Measurements from ENCODE around the gene HACE1. TPM values are rescaled to one million over a fixed set of nuclear protein-coding genes. Genes with fewer than 3 reads are reported as not detected.
A peak's percentile ranks its signal among the peaks of the same experiment; 100 is the strongest.

Gene HACE1
- total and polyA plus RNA-seq, 3 experiments from 2014 or later: 8.3 to 10.6 (median 8.5) TPM

DNA sequence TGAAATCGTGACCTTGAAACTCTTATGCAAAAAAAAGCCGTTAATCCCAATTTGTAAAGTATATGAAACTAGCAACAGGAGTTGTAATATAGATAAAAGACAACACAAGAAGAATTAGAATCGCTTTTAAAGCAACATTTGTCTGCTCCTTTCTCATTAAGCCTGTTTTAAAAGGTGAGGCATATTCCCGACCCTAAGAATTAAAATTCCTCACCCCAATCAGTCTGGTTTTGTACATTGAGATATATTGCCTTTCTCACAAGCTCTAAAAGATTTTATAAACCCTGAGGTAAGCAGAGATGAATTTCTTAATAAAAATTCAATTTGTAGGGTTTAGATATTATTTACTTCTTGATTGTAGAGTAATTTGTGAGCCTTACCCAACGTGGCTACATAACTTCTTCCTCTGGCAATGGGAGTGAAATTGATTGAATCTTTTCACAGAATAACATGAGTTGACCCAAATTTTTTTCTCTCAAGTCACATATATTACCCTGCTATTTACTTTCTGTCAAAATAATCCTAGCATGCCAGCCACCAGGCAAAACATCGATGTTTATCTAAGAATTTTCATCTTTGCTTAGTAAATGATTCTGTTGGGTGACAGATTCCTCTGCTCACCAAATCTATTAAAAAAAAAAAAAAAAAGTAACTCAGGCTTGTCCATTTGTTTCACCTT is 173.7 kb downstream of the HACE1 start:
- Mint-ChIP-seq H3K4me3 (no peak overlapping the region), H3K4me1 (peaks cover 11 to 16% (median 15%) of the 10 kb centered on the region in 3 donors), H3K27ac (no peak overlapping the region), H3K9me3 (no peaks in the 10 kb centered on the region), H3K36me3 (no peaks in the 10 kb centered on the region), H3K27me3 (no peaks in the 10 kb centered on the region)
- ChIA-PET CTCF (no interaction called here), POLR2A (no interaction called here)
- Histone ChIP-seq H3K27me3 (ENCODE audit: insufficient read depth, low read length, poor library complexity, severe bottlenecking) (no peaks in the 10 kb centered on the region), H3K9me3 (ENCODE audit: low read length) (no peaks in the 10 kb centered on the region), H3K36me3 (ENCODE audit: insufficient read depth, low read length) (no peaks in the 10 kb centered on the region), H3K4me1 (ENCODE audit: insufficient read depth, low read length) (peaks cover 10% of the 10 kb centered on the region), H3K4me3 (ENCODE audit: low read length) (no peak overlapping the region), H3K27ac (ENCODE audit: low read depth, low read length) (no peak overlapping the region)
- no peak for DNase-seq

DNA sequence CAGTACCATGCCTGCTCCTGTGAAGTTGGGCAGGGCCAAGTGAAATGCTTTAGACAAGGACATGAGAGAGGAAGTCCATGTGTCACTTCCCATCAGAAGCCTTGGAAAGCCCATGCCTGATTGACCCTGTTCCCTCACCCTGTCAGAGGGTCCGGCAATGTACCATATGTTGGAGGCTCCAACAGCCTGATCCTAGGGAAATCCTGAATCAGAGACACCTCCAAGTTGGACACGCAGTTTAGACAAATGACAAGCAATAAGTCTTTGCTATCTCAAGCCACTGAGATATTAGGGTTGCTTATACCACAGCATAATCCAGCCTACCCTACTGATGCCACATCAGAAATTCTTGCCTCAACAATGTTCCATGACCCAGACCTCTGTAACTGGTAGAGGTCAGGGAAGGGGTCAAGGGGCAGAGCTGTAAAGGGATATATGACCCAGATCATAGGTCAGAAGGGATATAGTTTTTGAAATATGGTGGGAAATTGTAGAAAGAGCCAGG is 174.8 kb downstream of the HACE1 start:
- ChIA-PET CTCF (interaction anchor here (1.1 kb wide), 1 partner anchor 85 kb away, joined by 6 read pairs; no protein-coding TSS in a partner anchor), POLR2A (no interaction called here)
- Histone ChIP-seq H3K4me3 (ENCODE audit: low read length) (no peak overlapping the region), H3K36me3 (ENCODE audit: insufficient read depth, low read length) (no peaks in the 10 kb centered on the region), H3K9me3 (ENCODE audit: low read length) (no peaks in the 10 kb centered on the region), H3K27me3 (ENCODE audit: insufficient read depth, low read length, poor library complexity, severe bottlenecking) (no peaks in the 10 kb centered on the region), H3K27ac (ENCODE audit: low read depth, low read length) (no peak overlapping the region), H3K4me1 (ENCODE audit: insufficient read depth, low read length) (peaks cover 10% of the 10 kb centered on the region)
- Mint-ChIP-seq H3K9me3 (no peaks in the 10 kb centered on the region), H3K36me3 (no peaks in the 10 kb centered on the region), H3K27ac (no peak overlapping the region), H3K4me3 (no peak overlapping the region), H3K27me3 (no peaks in the 10 kb centered on the region), H3K4me1 (peaks cover 11 to 16% (median 15%) of the 10 kb centered on the region in 3 donors)
- no peak for DNase-seq

DNA sequence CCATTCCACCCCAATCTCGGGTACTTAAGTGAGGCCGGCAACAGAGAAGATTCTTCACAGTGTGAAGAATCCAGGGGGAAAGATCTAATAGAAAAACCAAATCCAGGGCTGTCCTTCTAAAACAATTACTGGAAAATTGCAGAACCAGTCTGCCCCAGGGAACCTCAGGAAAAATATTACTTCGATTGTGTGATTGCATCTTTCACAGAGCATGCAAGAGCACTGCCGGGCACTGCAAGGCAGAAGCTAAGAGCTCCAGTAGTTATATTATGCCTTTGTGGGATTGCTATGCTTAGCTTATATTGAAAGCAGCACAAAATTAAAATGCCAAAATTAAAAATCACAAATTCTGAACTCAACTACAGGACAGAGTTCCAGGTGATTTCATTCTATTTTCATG is 175.9 kb downstream of the HACE1 start:
- H3K36me3 Mint-ChIP-seq: peaks cover 0 to 3% (median 0%) of the 10 kb centered on the region in 3 donors
- POLR2A ChIA-PET: no interaction called here
- Histone ChIP-seq H3K27ac (ENCODE audit: low read depth, low read length) (no peak overlapping the region), H3K27me3 (ENCODE audit: insufficient read depth, low read length, poor library complexity, severe bottlenecking) (no peaks in the 10 kb centered on the region), H3K4me1 (ENCODE audit: insufficient read depth, low read length) (peaks cover 10% of the 10 kb centered on the region), H3K4me3 (ENCODE audit: low read length) (no peak overlapping the region), H3K36me3 (ENCODE audit: insufficient read depth, low read length) (no peaks in the 10 kb centered on the region), H3K9me3 (ENCODE audit: low read length) (no peaks in the 10 kb centered on the region)
- peaks cover 11 to 16% (median 15%) of the 10 kb centered on the region in 3 donors for H3K4me1 Mint-ChIP-seq
- no peak for DNase-seq
- H3K9me3 Mint-ChIP-seq: no peaks in the 10 kb centered on the region
- H3K27ac Mint-ChIP-seq: peak overlapping the region in 2 of 8 donors; percentile 42 to 61
- H3K4me3 Mint-ChIP-seq: no peak overlapping the region
- CTCF ChIA-PET: interaction anchor here (0.6 to 2.2 kb wide), 4 partner anchors 10 to 92 kb away, joined by 3 to 7 read pairs (median 6); no protein-coding TSS in a partner anchor
- no peaks in the 10 kb centered on the region for H3K27me3 Mint-ChIP-seq

DNA sequence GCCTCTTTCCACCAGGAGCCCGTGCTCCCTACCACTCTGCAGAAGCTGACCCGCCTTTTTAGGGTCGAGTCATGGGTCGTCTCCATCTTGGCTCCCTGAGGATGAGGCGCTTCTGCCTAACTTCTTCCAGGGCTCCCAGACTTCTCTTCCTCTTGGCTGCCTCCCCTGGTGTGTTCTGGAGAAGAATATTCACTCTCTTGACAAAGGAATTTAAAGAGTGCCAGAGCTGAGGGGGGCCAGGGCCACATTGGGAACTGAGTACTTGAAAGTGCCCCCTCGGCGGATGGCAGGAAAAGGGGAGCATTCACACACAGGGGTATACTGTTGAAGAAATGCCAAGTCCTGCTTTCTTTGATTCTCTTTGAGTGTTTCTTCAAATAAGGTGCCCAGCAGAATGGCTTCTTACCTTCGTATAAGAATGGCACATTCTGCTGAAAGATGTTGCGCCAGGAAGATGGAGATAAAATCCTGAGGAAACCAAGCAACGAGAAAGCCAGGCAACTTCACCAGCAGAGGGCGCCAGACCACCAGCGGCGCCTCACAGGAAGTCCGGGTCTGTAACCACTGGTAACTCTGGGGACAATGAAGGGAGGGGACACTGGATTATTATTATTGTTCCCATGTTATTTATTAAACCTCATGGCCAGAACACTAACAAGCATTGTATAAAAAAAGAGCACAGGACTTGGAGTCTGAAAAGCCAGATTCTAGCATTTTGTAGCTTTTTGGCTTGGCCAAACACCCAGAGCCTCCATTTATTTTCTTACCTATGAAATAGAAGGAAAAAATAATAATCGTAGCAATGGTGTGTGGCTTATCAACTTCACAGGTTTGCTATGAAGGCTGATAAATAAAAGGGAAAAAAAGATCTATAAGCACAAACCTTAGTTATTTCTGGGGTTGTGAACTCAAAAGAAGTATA is 176.7 kb downstream of the HACE1 start:
- Histone ChIP-seq H3K27me3 (ENCODE audit: insufficient read depth, low read length, poor library complexity, severe bottlenecking) (no peaks in the 10 kb centered on the region), H3K4me1 (ENCODE audit: insufficient read depth, low read length) (peaks cover 10% of the 10 kb centered on the region), H3K27ac (ENCODE audit: low read depth, low read length) (no peak overlapping the region), H3K4me3 (ENCODE audit: low read length) (no peak overlapping the region), H3K9me3 (ENCODE audit: low read length) (no peaks in the 10 kb centered on the region), H3K36me3 (ENCODE audit: insufficient read depth, low read length) (no peaks in the 10 kb centered on the region)
- DNase-seq: peak; percentile 44 to 73 (median 56)
- Mint-ChIP-seq H3K27me3 (no peaks in the 10 kb centered on the region), H3K27ac (no peak overlapping the region), H3K36me3 (peaks cover 0 to 3% (median 0%) of the 10 kb centered on the region in 3 donors), H3K4me1 (peaks cover 11 to 16% (median 15%) of the 10 kb centered on the region in 3 donors), H3K9me3 (no peaks in the 10 kb centered on the region), H3K4me3 (no peak overlapping the region)
- ChIA-PET CTCF (interaction anchor here (0.6 to 2.2 kb wide), 4 partner anchors 11 to 93 kb away, joined by 3 to 7 read pairs (median 4); no protein-coding TSS in a partner anchor), POLR2A (no interaction called here)

DNA sequence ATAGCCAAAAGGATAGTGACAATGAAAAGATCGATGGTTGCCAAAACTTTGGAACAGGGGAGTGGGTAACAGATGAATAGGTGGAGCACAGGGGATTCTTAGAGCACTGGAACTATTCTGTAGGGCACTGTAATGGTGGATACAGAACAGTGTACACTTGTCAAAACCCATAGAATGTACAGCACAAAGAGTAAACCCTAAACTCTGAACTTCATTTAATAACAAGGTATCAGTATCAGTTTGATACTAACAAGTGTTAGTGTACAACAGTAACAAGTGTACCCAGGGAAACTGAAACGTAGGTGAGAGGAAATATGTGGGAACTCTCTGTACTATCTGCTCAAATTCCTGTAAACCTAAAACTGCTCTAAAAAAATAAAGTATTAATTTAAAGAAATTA is 179.2 kb downstream of the HACE1 start:
- H3K4me1 Mint-ChIP-seq: peaks cover 11 to 16% (median 15%) of the 10 kb centered on the region in 3 donors
- Histone ChIP-seq H3K4me3 (ENCODE audit: low read length) (no peak overlapping the region), H3K27me3 (ENCODE audit: insufficient read depth, low read length, poor library complexity, severe bottlenecking) (no peaks in the 10 kb centered on the region), H3K4me1 (ENCODE audit: insufficient read depth, low read length) (peaks cover 10% of the 10 kb centered on the region), H3K27ac (ENCODE audit: low read depth, low read length) (no peak overlapping the region), H3K9me3 (ENCODE audit: low read length) (no peaks in the 10 kb centered on the region), H3K36me3 (ENCODE audit: insufficient read depth, low read length) (no peaks in the 10 kb centered on the region)
- peaks cover 0 to 11% (median 0%) of the 10 kb centered on the region in 3 donors for H3K36me3 Mint-ChIP-seq
- ChIA-PET CTCF (no interaction called here), POLR2A (no interaction called here)
- peak overlapping the region in 1 of 8 donors; percentile 64 for H3K27ac Mint-ChIP-seq
- no peak for DNase-seq
- H3K27me3 Mint-ChIP-seq: peaks cover 0 to 5% of the 10 kb centered on the region in 2 donors
- peaks cover 2 to 9% (median 6%) of the 10 kb centered on the region in 5 donors for H3K9me3 Mint-ChIP-seq
- H3K4me3 Mint-ChIP-seq: no peak overlapping the region

DNA sequence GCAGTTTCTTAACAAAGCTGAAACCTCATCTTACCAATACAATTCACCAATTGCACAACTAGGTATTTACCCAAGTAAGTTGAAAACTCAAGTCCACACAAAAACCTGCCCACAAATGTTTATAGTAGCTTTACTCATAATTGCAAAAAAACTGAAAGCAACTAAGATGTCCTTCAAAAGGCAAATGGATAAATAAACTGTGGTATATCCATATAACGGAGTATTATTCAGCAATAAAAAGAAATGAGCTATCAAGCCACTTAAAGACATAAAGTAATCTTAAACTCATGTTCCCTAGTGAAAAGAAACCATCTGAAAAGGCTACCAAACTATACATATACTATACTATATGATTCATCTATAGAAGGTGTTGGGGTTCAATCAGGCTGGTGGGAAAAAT is 179.7 kb downstream of the HACE1 start:
- no peak overlapping the region for H3K4me3 Mint-ChIP-seq
- POLR2A ChIA-PET: no interaction called here
- H3K36me3 Mint-ChIP-seq: peaks cover 0 to 17% (median 0%) of the 10 kb centered on the region in 3 donors

More for the DNA sequence above, 179.7 kb downstream of the HACE1 start:
- CTCF ChIA-PET: no interaction called here
- Mint-ChIP-seq H3K4me1 (peaks cover 11 to 16% (median 15%) of the 10 kb centered on the region in 3 donors), H3K27ac (no peak overlapping the region), H3K9me3 (peaks cover 7 to 14% (median 9%) of the 10 kb centered on the region in 5 donors), H3K27me3 (peaks cover 0 to 5% of the 10 kb centered on the region in 2 donors)
- Histone ChIP-seq H3K4me1 (ENCODE audit: insufficient read depth, low read length) (peaks cover 10% of the 10 kb centered on the region), H3K9me3 (ENCODE audit: low read length) (no peaks in the 10 kb centered on the region), H3K4me3 (ENCODE audit: low read length) (no peak overlapping the region), H3K27ac (ENCODE audit: low read depth, low read length) (no peak overlapping the region), H3K27me3 (ENCODE audit: insufficient read depth, low read length, poor library complexity, severe bottlenecking) (no peaks in the 10 kb centered on the region), H3K36me3 (ENCODE audit: insufficient read depth, low read length) (no peaks in the 10 kb centered on the region)
- DNase-seq: no peak

Measured in CD8-positive, alpha-beta memory T cell (primary cell).